Prostate gland (tissue), 2 donors: ENCODE measurements around the gene EPHB4. TPM values are rescaled to one million over a fixed set of nuclear protein-coding genes. Genes with fewer than 3 reads are reported as not detected.
"Not testable (repeated sequence)": the region's sequence is repeated elsewhere in the genome, so short reads cannot be mapped to it uniquely, and the experiment has no call there.

ENCODE experiments used
- DNase-seq: peaks from one replicate; pipeline ENCODE4 v3.0.0-alpha.2; 2019; ENCODE audit warnings: low spot score
- H3K27ac ChIP-seq, 2 donors: fragments of 200-600 bp; sonication (generic); 2 replicates each; pipeline ENCODE4 v1.5.1; 2017 to 2019
- H3K27me3 ChIP-seq: fragments of 200-600 bp; sonication (generic); replicated peaks from 2 replicates; pipeline ENCODE4 v1.5.1; 2019; ENCODE audit not compliant: insufficient read depth
- H3K36me3 ChIP-seq, 2 donors: fragments of 200-600 bp; sonication (generic); 1 replicate in 1 of 2; 2 replicates in 1 of 2; pipeline versions ENCODE4 v1.5.1 to v1.8.1; 2017 to 2019
- H3K4me1 ChIP-seq: fragments of 200-600 bp; sonication (generic); replicated peaks from 2 replicates; pipeline ENCODE4 v1.5.1; 2019
- H3K4me3 ChIP-seq, 2 donors: fragments of 200-600 bp; sonication (generic); 2 replicates each; pipeline ENCODE4 v1.5.1; 2017 to 2019
- H3K9me3 ChIP-seq: fragments of 200-600 bp; sonication (generic); 2 replicates; pipeline ENCODE4 v1.5.1; 2017
- CTCF ChIP-seq, 4 experiments: fragments of 200-600 bp in 2 of 4; fragments of 450-650 bp in 2 of 4; sonication (generic) in 2 of 4; IDR thresholded peaks; 1 replicate in 3 of 4; 2 replicates in 1 of 4; pipeline ENCODE4 v1.5.1; 2016 to 2019; ENCODE audit warnings: antibody characterized with exemption in 4 of 4, mild to moderate bottlenecking in 2 of 4, moderate library complexity in 2 of 4
- POLR2A ChIP-seq: fragments of 450-650 bp; IDR thresholded peaks from one replicate; pipeline ENCODE4 v1.6.1; 2016; ENCODE audit warnings: antibody characterized with exemption, mild to moderate bottlenecking
- POLR2AphosphoS5 ChIP-seq: sonication (generic); formaldehyde crosslinking; IDR thresholded peaks from one replicate; pipeline ENCODE4 v1.6.1; 2017; ENCODE audit warnings: antibody characterized with exemption
- whole genome bisulfite sequencing: methylation state at CpG from one replicate; pipeline ENCODE4 v1.1.5; 2018; 5-methylcytosine and 5-hydroxymethylcytosine counted together
- intact Hi-C: fragments of 100-400 bp; cut with DNase I; formaldehyde crosslinking; loops from one replicate; pipeline ENCODE4 v1.14.2; 2022
- total RNA-seq, 2 donors: library from RNA; depleted of rRNA; stranded (reverse); fragments of >200 nt; gene quantifications; one replicate each; pipeline ENCODE4 v1.1.0, GENCODE V29; 2016

The EPHB4 gene
- total RNA-seq, 2 donors from 2014 or later: 78.6 to 80.8 TPM

GRCh38 chr7:100808354-100808875 is 18.9 kb downstream of the EPHB4 start:
- Histone ChIP-seq H3K36me3 (peaks cover 0 to 9% of the 10 kb centered on the region in 2 donors), H3K27ac (no peak overlapping the region), H3K9me3 (no peaks in the 10 kb centered on the region), H3K4me3 (no peak overlapping the region), H3K27me3 (no peaks in the 10 kb centered on the region), H3K4me1 (peaks cover 3% of the 10 kb centered on the region)
- WGBS: 62% methylated on average over 5 of the region's 5 CpGs
- no peak for TF ChIP-seq POLR2A
- no peak for TF ChIP-seq POLR2AphosphoS5
- no peak for TF ChIP-seq CTCF (IDR thresholded peaks at IDR 0.05)
- intact Hi-C loops: no loop called here
- no peak for DNase-seq

GRCh38 chr7:100806883-100807282 is 20.4 kb downstream of the EPHB4 start:
- H3K27me3 ChIP-seq, H3K27ac ChIP-seq, DNase-seq, intact Hi-C loops, H3K9me3 ChIP-seq, H3K4me1 ChIP-seq, H3K36me3 ChIP-seq, H3K4me3 ChIP-seq: not testable (repeated sequence)
- WGBS: 95% methylated on average over 6 of the region's 6 CpGs

- no peaks in the 10 kb centered on the region for H3K27me3 ChIP-seq
- peaks cover 0 to 9% of the 10 kb centered on the region in 2 donors for H3K36me3 ChIP-seq
- no peak for TF ChIP-seq CTCF (IDR thresholded peaks at IDR 0.05)
- no peak for TF ChIP-seq POLR2A
- no peak for TF ChIP-seq POLR2AphosphoS5
- H3K27ac ChIP-seq: no peak overlapping the region
- peaks cover 12% of the 10 kb centered on the region for H3K4me1 ChIP-seq
- H3K9me3 ChIP-seq: no peaks in the 10 kb centered on the region
- 93% methylated on average over 9 of the region's 9 CpGs for WGBS
- H3K4me3 ChIP-seq: no peak overlapping the region
- intact Hi-C loops: no loop called here
- DNase-seq: no peak
Measured at GRCh38 chr7:100806276-100806675, 21.0 kb downstream of the EPHB4 start.

GRCh38 chr7:100804681-100805431 is 22.5 kb downstream of the EPHB4 start:
- peak; percentile 57 for TF ChIP-seq POLR2AphosphoS5
- no peak for TF ChIP-seq CTCF (IDR thresholded peaks at IDR 0.05)
- Histone ChIP-seq H3K4me3 (no peak overlapping the region), H3K27ac (peak overlapping the region; percentile 81 to 82), H3K36me3 (peaks cover 0 to 9% of the 10 kb centered on the region in 2 donors), H3K4me1 (peaks cover 12% of the 10 kb centered on the region), H3K9me3 (no peaks in the 10 kb centered on the region), H3K27me3 (no peaks in the 10 kb centered on the region)
- WGBS: 44% methylated on average over 22 of the region's 22 CpGs
- intact Hi-C loops: no loop called here
- DNase-seq: peak; percentile 43

- H3K4me3 ChIP-seq: no peak overlapping the region
- no peaks in the 10 kb centered on the region for H3K27me3 ChIP-seq
- H3K4me1 ChIP-seq: peaks cover 12% of the 10 kb centered on the region
- H3K27ac ChIP-seq: peak overlapping the region; percentile 81 to 82
- peak; percentile 93 for DNase-seq
- intact Hi-C loops: loop anchor here (2.0 kb wide), 1 partner anchor 23 kb away; the partner anchor contains the start of gene EPHB4
- H3K9me3 ChIP-seq: no peaks in the 10 kb centered on the region
- peaks cover 0 to 9% of the 10 kb centered on the region in 2 donors for H3K36me3 ChIP-seq
- TF ChIP-seq POLR2AphosphoS5 (peak; percentile 92), POLR2A (peak; percentile 55), CTCF (IDR thresholded peaks at IDR 0.05) (no peak)
- WGBS: 10% methylated on average over 17 of the region's 19 CpGs
Measured at GRCh38 chr7:100803398-100804161, 23.7 kb downstream of the EPHB4 start.
